ENCODE results near the gene BLCAP. TPM values are rescaled to one million over a fixed set of nuclear protein-coding genes. Genes with fewer than 3 reads are reported as not detected.

Gene BLCAP
- total RNA-seq, 1 experiment from 2014 or later, result 58.9 TPM

DNA sequence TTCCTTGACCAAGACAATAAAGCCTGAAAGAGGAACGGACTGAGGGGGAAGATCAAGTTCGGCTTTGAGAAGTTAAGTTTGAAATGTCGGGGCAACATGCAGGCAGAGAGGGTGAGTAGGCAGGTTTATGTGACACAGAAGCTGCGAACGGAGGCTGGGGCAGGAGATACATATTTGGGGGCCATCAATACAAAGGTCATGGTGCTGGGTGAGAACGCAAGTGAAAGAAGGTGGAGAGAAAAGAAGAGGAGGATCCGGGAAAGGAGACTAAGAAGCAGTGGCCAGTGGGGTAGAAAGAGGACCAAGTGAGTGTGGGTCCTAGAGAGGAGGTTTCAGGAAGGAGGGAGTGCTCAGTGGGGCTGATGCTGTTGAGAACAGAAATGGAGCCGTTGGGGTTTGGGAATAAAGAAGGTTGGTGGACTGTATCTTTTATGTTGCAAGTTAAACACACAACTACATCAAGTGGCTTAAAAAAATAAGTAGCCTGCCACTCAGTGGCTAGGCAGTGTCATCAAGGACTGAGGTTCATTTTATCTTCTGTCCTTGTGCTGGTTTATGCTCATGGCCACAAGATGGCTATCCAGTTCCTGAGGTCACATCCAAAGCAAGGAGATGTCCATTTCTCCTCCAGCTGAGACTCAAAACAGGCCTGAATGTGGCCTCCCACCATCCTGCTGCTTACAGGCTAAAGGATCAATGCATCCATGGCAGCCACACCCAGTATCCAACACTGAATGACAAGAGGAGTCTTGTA is 1.7 kb upstream of the BLCAP start:
- DNase-seq, result no peak
- Histone ChIP-seq H3K4me3 (ENCODE audit: insufficient read depth, low read depth, low read length) (no peak overlapping the region), H3K36me3 (replicated peaks; ENCODE audit: control insufficient read depth, insufficient read depth, low read length) (0 out of 2 replicates have a peak, but pooled peaks cover 2% of the 10 kb centered on the region), H3K27me3 (ENCODE audit: control insufficient read depth, insufficient read depth, low read length) (no peaks in the 10 kb centered on the region)

DNA sequence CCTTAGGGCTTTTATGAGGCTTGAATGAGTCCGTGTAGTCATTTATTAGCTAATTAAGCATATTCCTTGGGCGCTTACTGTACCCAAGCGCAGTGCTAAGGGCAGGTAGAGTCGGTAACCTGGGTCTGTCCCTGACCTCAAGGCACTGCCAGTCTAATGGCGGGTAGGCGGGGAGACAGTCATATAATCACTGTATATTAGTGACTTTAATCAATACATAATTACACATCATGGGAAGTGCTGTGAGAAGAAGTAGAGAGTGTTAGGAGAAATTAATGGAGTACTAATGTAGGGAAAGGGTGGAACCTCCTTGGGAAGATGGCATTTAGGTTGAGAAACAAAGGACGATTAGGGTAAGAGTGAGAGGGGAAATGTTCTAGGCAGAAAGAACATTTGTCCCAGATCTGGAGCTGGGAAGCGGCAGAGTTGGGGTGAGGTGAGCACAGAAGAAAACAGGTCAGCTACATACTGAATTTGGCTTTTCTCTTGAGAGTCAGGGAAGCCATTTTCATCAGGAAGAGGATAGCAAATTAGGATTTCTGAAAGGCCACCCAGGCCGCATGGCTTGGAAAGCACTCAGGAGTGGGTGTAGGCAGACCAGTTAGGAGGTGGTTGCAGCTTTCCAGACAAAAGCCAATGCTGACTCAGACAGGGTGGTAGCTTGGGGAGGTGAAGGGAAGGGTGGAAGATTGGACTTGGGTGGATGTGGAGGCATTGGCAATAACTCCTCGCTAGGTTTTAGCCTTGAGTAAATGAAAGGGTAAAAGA is 954 bp upstream of the BLCAP start:
- DNase-seq, result no peak
- 0 out of 2 replicates have a peak, but pooled peaks cover 2% of the 10 kb centered on the region for H3K36me3 ChIP-seq (replicated peaks; ENCODE audit: control insufficient read depth, insufficient read depth, low read length)
- peak overlapping the region; percentile 96 for H3K4me3 ChIP-seq (ENCODE audit: insufficient read depth, low read depth, low read length)
- H3K27me3 ChIP-seq (ENCODE audit: control insufficient read depth, insufficient read depth, low read length), result no peaks in the 10 kb centered on the region

DNA sequence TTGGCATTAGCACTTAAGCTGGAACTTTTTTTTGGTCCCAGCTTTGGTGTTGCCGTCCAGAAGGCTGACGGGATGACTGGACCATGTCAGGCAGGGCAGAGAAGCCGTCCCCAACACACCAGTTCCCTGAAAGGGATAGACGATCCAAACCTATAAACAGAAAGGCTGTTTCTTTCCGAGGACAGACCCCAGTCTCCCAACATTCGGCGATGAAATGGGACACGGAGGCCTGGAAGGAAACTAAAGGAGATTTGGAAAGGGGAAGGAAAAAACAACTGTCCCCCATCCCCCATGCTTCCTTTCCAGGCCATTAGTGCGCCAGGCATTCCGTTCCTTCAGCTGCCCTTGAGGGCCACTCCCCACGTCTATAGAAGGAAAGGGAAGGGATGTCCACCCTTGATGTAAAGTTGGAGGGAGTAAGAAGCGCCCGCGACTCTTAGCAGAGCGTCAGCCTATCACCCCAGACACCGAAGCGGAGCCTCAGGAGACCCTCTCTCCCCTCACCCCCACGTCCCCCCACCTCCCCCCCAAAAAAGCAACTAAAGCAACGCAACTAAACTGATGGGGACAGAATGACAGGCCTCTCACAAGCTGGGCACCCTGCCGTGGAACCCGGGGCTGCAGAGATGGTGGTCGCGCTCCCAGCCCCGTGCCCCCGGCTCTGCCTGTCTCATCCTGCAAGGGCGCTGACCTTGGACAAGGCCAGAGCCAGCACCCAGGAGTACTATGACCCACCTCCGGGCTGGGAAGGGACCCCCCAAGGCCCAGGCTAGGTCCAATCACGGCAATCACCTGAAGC is 638 bp downstream of the BLCAP start:
- peak; percentile 61 for DNase-seq
- 0 out of 2 replicates have a peak, but pooled peaks cover 2% of the 10 kb centered on the region for H3K36me3 ChIP-seq (replicated peaks; ENCODE audit: control insufficient read depth, insufficient read depth, low read length)
- peak overlapping the region; percentile 96 for H3K4me3 ChIP-seq (ENCODE audit: insufficient read depth, low read depth, low read length)
- no peaks in the 10 kb centered on the region for H3K27me3 ChIP-seq (ENCODE audit: control insufficient read depth, insufficient read depth, low read length)

DNA sequence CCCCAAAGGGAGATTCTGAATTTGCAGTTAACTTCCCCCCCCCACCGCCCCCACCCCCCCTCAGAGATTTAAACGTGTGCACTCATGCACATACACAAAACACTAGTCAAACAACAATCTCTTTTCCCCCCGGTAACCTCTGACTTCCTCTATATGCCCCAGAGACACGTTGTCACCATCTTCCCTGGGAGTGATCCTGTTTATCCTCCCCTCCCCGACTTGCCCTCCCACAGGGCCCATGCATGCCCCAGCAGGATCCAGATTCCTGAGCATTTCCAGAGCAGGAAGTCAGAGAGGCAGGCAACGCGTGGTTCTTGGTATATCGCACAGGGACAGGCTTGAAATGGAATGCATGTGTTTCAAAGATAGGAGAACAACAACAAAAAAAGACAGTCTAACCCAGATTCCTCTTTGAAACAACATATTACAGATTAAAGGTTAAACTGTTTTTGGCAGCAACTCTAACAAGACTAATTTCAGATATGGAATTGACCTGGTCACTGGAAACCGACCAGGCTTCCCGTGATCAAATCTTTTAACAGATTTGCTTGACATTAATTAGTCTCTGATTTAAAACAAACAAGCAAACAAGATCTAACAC is 1.3 kb downstream of the BLCAP start:
- Histone ChIP-seq H3K27me3 (ENCODE audit: control insufficient read depth, insufficient read depth, low read length) (no peaks in the 10 kb centered on the region), H3K4me3 (ENCODE audit: insufficient read depth, low read depth, low read length) (peak overlapping the region; percentile 96), H3K36me3 (replicated peaks; ENCODE audit: control insufficient read depth, insufficient read depth, low read length) (0 out of 2 replicates have a peak, but pooled peaks cover 2% of the 10 kb centered on the region)
- DNase-seq, result peak; percentile 93

DNA sequence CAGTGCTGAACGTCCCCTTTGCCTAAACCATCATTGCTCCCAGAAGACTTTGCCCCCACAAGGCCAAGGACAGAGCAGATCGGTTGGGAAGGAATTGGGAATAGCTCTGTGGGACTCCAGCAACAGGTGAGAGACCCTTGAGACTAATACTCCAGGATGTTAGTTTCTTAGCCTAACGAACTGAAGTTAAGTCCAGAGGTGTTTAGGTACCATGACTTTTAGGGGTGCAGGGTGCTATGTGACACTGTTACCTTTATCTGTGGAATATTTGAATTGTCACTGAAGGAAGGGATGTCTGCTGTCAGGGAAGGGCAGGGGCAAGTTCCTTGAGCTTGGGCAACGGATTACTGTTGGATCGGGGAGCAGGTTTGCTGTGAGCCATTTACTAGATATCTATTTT is 1.9 kb downstream of the BLCAP start:
- Histone ChIP-seq H3K27me3 (ENCODE audit: control insufficient read depth, insufficient read depth, low read length) (no peaks in the 10 kb centered on the region), H3K4me3 (ENCODE audit: insufficient read depth, low read depth, low read length) (peak overlapping the region; percentile 4; the same call in 1 of the 2 replicates), H3K36me3 (replicated peaks; ENCODE audit: control insufficient read depth, insufficient read depth, low read length) (0 out of 2 replicates have a peak, but pooled peaks cover 2% of the 10 kb centered on the region)
- no peak for DNase-seq

DNA sequence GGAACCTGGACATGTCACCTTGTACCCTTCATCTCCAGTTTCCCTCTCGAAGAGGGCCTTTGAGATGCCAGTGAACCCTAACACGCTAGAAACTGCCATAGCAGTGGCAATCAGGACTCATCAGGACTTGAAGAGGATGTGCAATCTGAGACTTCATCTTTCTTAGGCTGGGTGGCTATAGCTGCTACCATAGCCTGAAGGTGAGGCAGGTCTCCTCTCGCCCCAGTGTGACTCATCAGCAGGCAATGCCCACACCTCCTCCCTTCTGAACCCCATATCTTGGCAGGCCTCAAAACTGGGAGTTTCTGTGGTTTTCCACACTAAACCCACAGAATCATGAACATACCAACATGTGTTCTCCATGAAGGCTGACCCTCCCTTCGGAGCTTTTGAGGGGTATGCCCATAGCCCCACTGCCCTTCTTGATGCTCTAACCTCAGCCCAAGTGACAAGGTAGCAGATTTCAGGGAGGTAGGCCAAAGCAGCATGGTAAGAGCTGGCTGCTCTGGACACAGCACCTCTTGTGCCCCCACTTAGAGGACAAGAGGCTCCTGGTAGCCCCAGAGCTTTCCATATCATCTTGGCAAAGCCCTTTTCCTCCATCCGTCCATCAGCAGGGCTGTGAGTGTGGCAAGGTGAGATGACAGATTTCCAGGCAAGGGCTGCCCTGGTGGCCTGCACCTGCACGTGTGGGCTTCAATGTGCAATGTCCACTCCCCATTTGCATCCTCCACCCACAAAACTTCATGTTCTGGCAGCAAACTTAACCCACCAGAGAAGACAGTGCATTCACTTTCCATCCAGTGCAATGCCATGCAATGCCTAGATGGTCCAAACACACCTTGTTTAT is 2.6 kb downstream of the BLCAP start:
- no peak overlapping the region for H3K4me3 ChIP-seq (ENCODE audit: insufficient read depth, low read depth, low read length)
- H3K27me3 ChIP-seq (ENCODE audit: control insufficient read depth, insufficient read depth, low read length), result no peaks in the 10 kb centered on the region; the same call in 1 of the 2 replicates
- H3K36me3 ChIP-seq (replicated peaks; ENCODE audit: control insufficient read depth, insufficient read depth, low read length), result 0 out of 2 replicates have a peak, but pooled peaks cover 2% of the 10 kb centered on the region
- no peak for DNase-seq

DNA sequence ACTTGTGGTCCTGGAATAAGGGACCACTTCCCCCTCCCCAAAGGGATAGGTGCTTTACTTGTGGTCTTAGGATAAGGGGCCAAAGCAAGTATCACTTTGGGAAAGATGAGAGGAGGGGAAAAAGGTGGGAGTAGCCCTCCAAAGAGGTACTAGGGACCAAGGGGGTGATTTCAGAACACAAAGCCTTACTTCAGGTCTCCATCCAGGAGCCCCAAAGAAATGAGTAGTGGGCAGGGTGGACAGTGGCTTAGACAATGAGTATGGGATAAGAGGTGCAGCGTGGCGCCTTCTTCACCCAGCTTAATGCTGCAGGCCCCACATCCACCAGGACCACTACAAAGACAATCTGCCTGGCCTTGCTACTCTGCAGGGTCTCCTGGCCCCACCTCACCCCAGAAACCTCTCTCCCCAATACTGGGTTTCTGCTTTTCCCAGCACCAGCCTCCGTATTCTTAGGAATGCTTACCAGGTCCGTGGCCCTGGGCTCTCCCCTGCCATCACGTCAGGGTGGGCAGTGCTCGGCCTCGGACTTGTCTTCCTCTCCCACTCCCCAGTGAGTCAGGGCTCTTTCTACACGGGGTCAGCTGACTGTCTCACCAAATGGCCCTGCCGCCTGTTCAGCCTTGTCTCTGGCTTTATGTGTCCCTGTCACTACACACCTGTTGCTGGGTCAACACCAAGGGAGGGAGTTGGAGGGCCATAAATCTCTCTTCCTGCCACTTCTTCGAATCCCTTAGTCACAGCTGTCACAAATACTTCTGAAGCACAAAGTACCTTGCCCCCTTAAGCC is 3.6 kb downstream of the BLCAP start:
- H3K4me3 ChIP-seq (ENCODE audit: insufficient read depth, low read depth, low read length), result no peak overlapping the region
- DNase-seq, result no peak
- H3K36me3 ChIP-seq (replicated peaks; ENCODE audit: control insufficient read depth, insufficient read depth, low read length), result 0 out of 2 replicates have a peak, but pooled peaks cover 2% of the 10 kb centered on the region
- H3K27me3 ChIP-seq (ENCODE audit: control insufficient read depth, insufficient read depth, low read length), result no peaks in the 10 kb centered on the region; the same call in 1 of the 2 replicates

DNA sequence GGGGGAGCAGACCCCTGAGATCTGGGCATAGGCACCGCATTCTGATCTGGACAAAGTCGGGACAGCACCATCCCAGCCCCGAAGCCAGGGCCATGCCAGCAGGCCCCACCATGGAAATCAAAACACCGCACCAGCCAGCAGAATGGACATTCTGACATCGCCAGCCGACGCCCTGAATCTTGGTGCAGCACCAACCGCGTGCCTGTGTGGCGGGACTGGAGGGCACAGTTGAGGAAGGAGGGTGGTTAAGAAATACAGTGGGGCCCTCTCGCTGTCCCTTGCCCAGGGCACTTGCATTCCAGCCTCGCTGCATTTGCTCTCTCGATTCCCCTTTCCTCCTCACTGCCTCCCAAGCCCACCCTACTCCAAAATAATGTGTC is 4.7 kb downstream of the BLCAP start:
- peak; percentile 61 for DNase-seq
- H3K27me3 ChIP-seq (ENCODE audit: control insufficient read depth, insufficient read depth, low read length), result no peaks in the 10 kb centered on the region; the same call in 1 of the 2 replicates
- H3K36me3 ChIP-seq (replicated peaks; ENCODE audit: control insufficient read depth, insufficient read depth, low read length), result 0 out of 2 replicates have a peak, but pooled peaks cover 2% of the 10 kb centered on the region
- H3K4me3 ChIP-seq (ENCODE audit: insufficient read depth, low read depth, low read length), result no peak overlapping the region

DNA sequence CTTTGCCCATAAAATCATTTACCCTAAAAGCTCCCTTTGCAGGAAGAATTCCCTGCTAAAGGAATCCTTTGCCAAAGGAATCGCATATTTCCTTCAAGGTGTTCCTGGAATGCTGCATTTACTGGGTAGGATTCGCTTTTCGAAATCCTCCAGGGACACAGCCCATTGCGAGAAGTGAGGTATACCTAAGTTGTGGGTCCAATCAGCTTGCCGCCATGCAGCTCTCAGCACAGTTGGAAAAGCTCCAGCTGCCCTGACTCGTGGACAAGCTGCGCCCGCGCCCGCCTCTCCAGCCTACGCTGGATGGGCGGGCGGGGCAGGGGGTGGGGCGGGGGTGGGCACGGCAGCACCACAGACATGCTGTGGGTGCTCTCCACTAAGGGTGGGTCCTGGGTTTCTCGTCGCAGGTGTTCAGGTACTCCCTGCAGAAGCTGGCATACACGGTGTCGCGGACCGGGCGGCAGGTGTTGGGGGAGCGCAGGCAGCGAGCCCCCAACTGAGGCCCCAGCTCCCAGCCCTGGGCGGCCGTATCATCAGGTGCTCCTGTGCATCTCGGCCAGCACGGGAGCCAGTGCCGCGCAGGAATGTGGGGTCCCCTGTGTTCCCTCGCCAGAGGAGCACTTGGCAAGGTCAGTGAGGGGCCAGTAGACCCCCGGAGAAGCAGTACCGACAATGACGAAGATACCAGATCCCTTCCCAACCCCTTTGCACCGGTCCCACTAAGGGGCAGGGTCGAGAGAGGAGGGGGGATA is 5.2 kb downstream of the BLCAP start:
- DNase-seq, result peak; percentile 83
- Histone ChIP-seq H3K4me3 (ENCODE audit: insufficient read depth, low read depth, low read length) (0 out of 2 replicates have a peak overlapping the region, but pooled peaks have one; percentile 6), H3K36me3 (replicated peaks; ENCODE audit: control insufficient read depth, insufficient read depth, low read length) (peaks cover 4% of the 10 kb centered on the region)

DNA sequence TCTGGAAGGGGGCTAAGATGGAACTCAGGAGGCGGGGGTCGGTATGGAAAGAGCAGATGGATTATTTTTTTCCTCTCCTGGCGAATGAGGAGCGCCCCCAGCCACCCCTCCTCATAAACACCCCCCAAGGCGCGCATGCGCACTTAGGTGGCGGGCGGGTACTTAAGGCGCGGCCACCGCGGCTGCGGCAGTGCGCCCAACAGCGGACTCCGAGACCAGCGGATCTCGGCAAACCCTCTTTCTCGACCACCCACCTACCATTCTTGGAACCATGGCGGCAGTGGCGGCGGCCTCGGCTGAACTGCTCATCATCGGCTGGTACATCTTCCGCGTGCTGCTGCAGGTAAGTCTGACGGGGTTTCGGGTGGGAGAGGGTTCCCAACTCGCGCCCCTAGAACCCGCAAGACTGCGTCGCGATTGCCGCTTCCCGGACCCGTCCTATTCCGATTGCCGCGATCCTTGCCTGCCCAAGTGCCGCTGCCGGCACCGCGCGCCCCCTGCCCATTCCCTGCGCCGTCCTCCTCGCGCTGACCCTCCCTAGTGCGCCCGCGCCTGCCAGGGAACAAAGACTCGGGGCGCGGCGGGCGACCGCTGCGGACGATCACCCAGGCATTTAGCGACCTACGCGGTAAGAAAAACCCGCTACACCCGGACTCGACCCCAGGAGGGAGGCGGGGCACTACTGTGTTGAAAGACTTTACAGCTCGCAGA is 6.5 kb downstream of the BLCAP start, which contains the start of gene NNAT:
NNAT (plus strand) TSS at position 190 of the 711 bp plus-strand sequence; CDS start at position 272, 82 bp downstream.
- DNase-seq, result peak; percentile 88
- H3K4me3 ChIP-seq (ENCODE audit: insufficient read depth, low read depth, low read length), result peak within 1 kb of the TSS; percentile 68
- H3K27me3 ChIP-seq (ENCODE audit: control insufficient read depth, insufficient read depth, low read length), result no peaks in the 10 kb centered on the region; the same call in 1 of the 2 replicates
- peaks cover 4% of the 10 kb centered on the region for H3K36me3 ChIP-seq (replicated peaks; ENCODE audit: control insufficient read depth, insufficient read depth, low read length)

More for the DNA sequence above, 5.2 kb downstream of the BLCAP start:
- no peaks in the 10 kb centered on the region; the same call in 1 of the 2 replicates for H3K27me3 ChIP-seq (ENCODE audit: control insufficient read depth, insufficient read depth, low read length)

DNA sequence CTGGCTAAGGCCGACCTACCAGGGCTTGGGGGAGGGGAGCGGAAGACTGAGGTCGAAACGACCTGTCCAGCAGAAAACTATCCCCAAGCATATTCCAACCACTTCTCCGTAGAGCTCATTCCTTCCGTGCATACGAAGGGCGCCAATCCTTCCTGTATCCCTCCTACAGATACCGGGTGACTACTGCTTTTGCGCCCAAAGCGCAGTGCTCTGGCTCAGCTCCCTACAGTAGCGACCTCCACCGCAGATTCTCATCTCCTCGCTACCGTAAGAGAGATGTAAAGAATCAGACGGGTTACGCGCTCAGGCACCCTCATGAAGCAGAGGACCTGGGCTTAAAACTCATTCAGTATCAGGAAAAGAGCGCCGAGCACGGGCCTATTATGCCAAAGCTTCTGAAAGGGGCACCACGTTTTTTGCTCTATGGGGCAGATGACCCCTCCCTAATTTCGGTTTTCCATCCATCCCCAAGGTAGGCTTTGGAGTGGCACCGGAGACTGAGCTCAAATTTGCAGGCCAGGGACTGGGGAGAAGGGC is 7.2 kb downstream of the BLCAP start:
- H3K4me3 ChIP-seq (ENCODE audit: insufficient read depth, low read depth, low read length), result peak overlapping the region; percentile 68
- peak; percentile 55 for DNase-seq
- peaks cover 5% of the 10 kb centered on the region for H3K36me3 ChIP-seq (replicated peaks; ENCODE audit: control insufficient read depth, insufficient read depth, low read length)
- no peaks in the 10 kb centered on the region; the same call in 1 of the 2 replicates for H3K27me3 ChIP-seq (ENCODE audit: control insufficient read depth, insufficient read depth, low read length)
